ENCODE measurements around the gene SPATA31C2. TPM values are rescaled to one million over a fixed set of nuclear protein-coding genes. Genes with fewer than 3 reads are reported as not detected.
"Not testable (repeated sequence)": the region's sequence is repeated elsewhere in the genome, so short reads cannot be mapped to it uniquely, and the experiment has no call there.

Gene SPATA31C2
- total RNA-seq (not detected in 2 replicates), polyA plus RNA-seq (not detected in 2 replicates), polyA minus RNA-seq (not detected in 2 replicates)
- total RNA-seq (2013) = not detected

DNA sequence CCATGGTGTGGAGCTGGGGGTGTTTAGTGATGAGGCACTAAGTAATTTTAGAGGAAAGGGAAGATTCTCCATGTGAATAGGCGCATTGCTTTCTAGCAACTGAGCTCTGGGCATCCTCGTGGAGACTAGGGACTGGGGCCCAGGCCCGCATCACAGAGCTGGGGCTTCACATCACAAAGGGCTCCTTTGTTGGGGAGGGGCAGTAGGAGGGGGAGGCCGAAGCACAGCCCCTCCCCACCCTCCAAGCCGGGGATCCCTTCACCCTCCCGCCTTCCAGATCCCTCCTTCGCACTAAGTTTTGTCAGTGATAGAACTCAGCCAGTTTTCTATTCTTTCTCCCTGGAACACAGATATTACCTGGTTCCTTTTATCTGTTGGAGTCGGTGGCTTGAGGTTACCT, at the start of gene SPATA31C2:
Gene SPATA31C2 (minus strand): TSS at position 101 of the 400 bp plus-strand sequence. CDS start 29 bp downstream, at position 72.
- H3K79me2 ChIP-seq (ENCODE audit: control insufficient read depth, insufficient read depth, low read length); DNase-seq; H3K4me2 ChIP-seq (replicated peaks; ENCODE audit: low read depth, low read length, poor library complexity, severe bottlenecking); H3K4me3 Mint-ChIP-seq; H3K9me3 Mint-ChIP-seq (ENCODE audit: insufficient read depth); H3K27ac ChIP-seq (ENCODE audit: low read length in 2 of 2); ATAC-seq (ENCODE audit: low read depth); H3K4me3 ChIP-seq (ENCODE audit: control extremely low read depth in 1 of 5, extremely low read depth in 1 of 5, insufficient read depth in 1 of 5, low read depth in 2 of 5, low read length in 4 of 5); H3K9ac ChIP-seq (ENCODE audit: low read length); intact Hi-C loops (cut with micrococcal nuclease); H3K4me1 Mint-ChIP-seq; CTCF ChIA-PET; H3K9me3 ChIP-seq (ENCODE audit: control extremely low read depth in 1 of 3, control insufficient read depth in 2 of 3, insufficient read depth in 1 of 3, low read length in 2 of 3); H3K27me3 Mint-ChIP-seq; POLR2A ChIA-PET; H4K20me1 ChIP-seq (ENCODE audit: control insufficient read depth, insufficient read depth, low read length, poor library complexity, severe bottlenecking); H3K27ac Mint-ChIP-seq; H3K27me3 ChIP-seq (replicated peaks in 1 of 4; ENCODE audit: control extremely low read depth in 1 of 4, control insufficient read depth in 3 of 4, insufficient read depth in 4 of 4, low read length in 3 of 4); H2AFZ ChIP-seq (ENCODE audit: insufficient read depth, low read depth, low read length, poor library complexity, severe bottlenecking); H3K36me3 ChIP-seq (replicated peaks in 1 of 2; ENCODE audit: control extremely low read depth in 1 of 2, control insufficient read depth in 1 of 2, extremely low read depth in 1 of 2, insufficient read depth in 2 of 2, low read length in 1 of 2); H3K4me1 ChIP-seq (ENCODE audit: control insufficient read depth in 2 of 2, insufficient read depth in 2 of 2, low read length in 2 of 2): not testable (repeated sequence)
- WGBS (ENCODE audit: insufficient coverage) = no CpG with 5 or more reads among the region's 8 CpGs

- H4K20me1 ChIP-seq (ENCODE audit: control insufficient read depth, insufficient read depth, low read length, poor library complexity, severe bottlenecking) = no peaks in the 10 kb centered on the region
- H3K36me3 ChIP-seq (replicated peaks in 1 of 2; ENCODE audit: control extremely low read depth in 1 of 2, control insufficient read depth in 1 of 2, extremely low read depth in 1 of 2, insufficient read depth in 2 of 2, low read length in 1 of 2) = no peaks in the 10 kb centered on the region
- no peak for DNase-seq
- Mint-ChIP-seq H3K9me3 (ENCODE audit: insufficient read depth) (peaks cover 5% of the 10 kb centered on the region), H3K4me1 (no peaks in the 10 kb centered on the region), H3K4me3 (no peak overlapping the region), H3K27me3 (peaks cover 2% of the 10 kb centered on the region), H3K27ac (no peak overlapping the region)
- H3K79me2 ChIP-seq (ENCODE audit: control insufficient read depth, insufficient read depth, low read length) = no peaks in the 10 kb centered on the region
- H3K9ac ChIP-seq (ENCODE audit: low read length) = no peak overlapping the region
- WGBS (ENCODE audit: insufficient coverage) = 60% methylated on average over 1 of the region's 2 CpGs
- no peaks in the 10 kb centered on the region for H3K27me3 ChIP-seq (replicated peaks in 1 of 4; ENCODE audit: control extremely low read depth in 1 of 4, control insufficient read depth in 3 of 4, insufficient read depth in 4 of 4, low read length in 3 of 4)
- no peak for ATAC-seq (ENCODE audit: low read depth)
- intact Hi-C loops (cut with micrococcal nuclease) = no loop called here
- TF ChIP-seq CTCF (IDR thresholded peaks at IDR 0.05) (no peak), EZH2 (IDR thresholded peaks at IDR 0.05; ENCODE audit: borderline replicate concordance, insufficient read depth, low read depth, low read length, poor library complexity, severe bottlenecking) (no peak)
- no peak overlapping the region for H3K27ac ChIP-seq (ENCODE audit: low read length in 2 of 2)
- CTCF ChIA-PET = no interaction called here
- POLR2A ChIA-PET = no interaction called here
- H3K9me3 ChIP-seq (ENCODE audit: control extremely low read depth in 1 of 3, control insufficient read depth in 2 of 3, insufficient read depth in 1 of 3, low read length in 2 of 3) = peaks cover 0 to 4% (median 0%) of the 10 kb centered on the region in 3 donors
- no peak overlapping the region for H3K4me3 ChIP-seq (ENCODE audit: control extremely low read depth in 1 of 5, extremely low read depth in 1 of 5, insufficient read depth in 1 of 5, low read depth in 2 of 5, low read length in 4 of 5)
- no peaks in the 10 kb centered on the region for H3K4me1 ChIP-seq (ENCODE audit: control insufficient read depth in 2 of 2, insufficient read depth in 2 of 2, low read length in 2 of 2)
- H3K4me2 ChIP-seq (replicated peaks; ENCODE audit: low read depth, low read length, poor library complexity, severe bottlenecking) = no peak overlapping the region
- no peak overlapping the region for H2AFZ ChIP-seq (ENCODE audit: insufficient read depth, low read depth, low read length, poor library complexity, severe bottlenecking)
Observed at GRCh38 chr9:88187631-88188030, 49.4 kb upstream of the SPATA31C2 start.

All from B cell (primary cell).